NCI-H1105 (cell line): ENCODE results near the gene ZBTB4.
A peak's percentile ranks its signal among the peaks of the same experiment; 100 is the strongest.

Experiments
- DNase-seq: peaks from one replicate; lab custom pipeline; 2025; lab: John Stamatoyannopoulos, UW

Gene ZBTB4

GRCh38 chr17:7440113-7440833 is 39.2 kb downstream of the ZBTB4 start:
- peak; percentile 75 for DNase-seq

- no peak for DNase-seq
These were observed 39.8 kb downstream of the ZBTB4 start, which contains the start of gene FGF11 for GRCh38 chr17:7439462-7440112. Gene FGF11, plus strand, starts transcription at chr17:7439512. Its CDS starts 109 bp downstream, at chr17:7439621.

- no peak for DNase-seq
These were observed 40.6 kb downstream of the ZBTB4 start for GRCh38 chr17:7438656-7439460.

- no peak for DNase-seq
These were observed 41.3 kb downstream of the ZBTB4 start for GRCh38 chr17:7437950-7438614.

- DNase-seq = no peak
These were observed 42.0 kb downstream of the ZBTB4 start for GRCh38 chr17:7437369-7437863.

- DNase-seq = peak; percentile 82
These were observed 42.7 kb downstream of the ZBTB4 start for GRCh38 chr17:7436556-7437368.

- DNase-seq = peak; percentile 76
These were observed 43.5 kb downstream of the ZBTB4 start for GRCh38 chr17:7435676-7436555.

GRCh38 chr17:7432296-7432695 is 47.1 kb downstream of the ZBTB4 start:
- no peak for DNase-seq

GRCh38 chr17:7431231-7431630 is 48.2 kb downstream of the ZBTB4 start:
- DNase-seq = no peak

- no peak for DNase-seq
These were observed 49.7 kb downstream of the ZBTB4 start for GRCh38 chr17:7429722-7430121.

GRCh38 chr17:7428557-7428956 is 50.9 kb downstream of the ZBTB4 start, which contains the start of gene SPEM3:
Gene SPEM3, plus strand, starts transcription at chr17:7428857. Its CDS starts 46 bp downstream, at chr17:7428903.
- DNase-seq = no peak

GRCh38 chr17:7427549-7427948 is 51.9 kb downstream of the ZBTB4 start:
- no peak for DNase-seq

- no peak for DNase-seq
These were observed 52.4 kb downstream of the ZBTB4 start for GRCh38 chr17:7426896-7427489.

- no peak for DNase-seq
These were observed 53.1 kb downstream of the ZBTB4 start for GRCh38 chr17:7426203-7426863.

- no peak for DNase-seq
These were observed 53.7 kb downstream of the ZBTB4 start for GRCh38 chr17:7425756-7426155.

GRCh38 chr17:7425316-7425715 is 54.1 kb downstream of the ZBTB4 start, which contains the start of gene SPEM2:
Gene SPEM2, plus strand, starts transcription at chr17:7425616. Its CDS starts 73 bp downstream, at chr17:7425689.
- DNase-seq = no peak

GRCh38 chr17:7423679-7424078 is 55.8 kb downstream of the ZBTB4 start:
- DNase-seq = no peak

GRCh38 chr17:7421186-7421585 is 58.2 kb downstream of the ZBTB4 start:
- DNase-seq = no peak
